Rectal smooth muscle tissue (tissue), 1 donor: ENCODE results near the gene OR51E2.

Experiments
- H3K27ac ChIP-seq: one replicate; pipeline ENCODE4 v1.7.0; 2013; ENCODE audit warnings: low read depth, low read length, inconsistent platforms
- H3K27me3 ChIP-seq: one replicate; pipeline ENCODE4 v1.7.0; 2013; ENCODE audit warnings: low read length; ENCODE audit not compliant: control insufficient read depth, insufficient read depth
- H3K36me3 ChIP-seq: one replicate; pipeline ENCODE4 v1.7.0; 2013; ENCODE audit warnings: low read length; ENCODE audit not compliant: control insufficient read depth, insufficient read depth
- H3K4me1 ChIP-seq: one replicate; pipeline ENCODE4 v1.7.0; 2013; ENCODE audit warnings: low read length; ENCODE audit not compliant: control insufficient read depth, insufficient read depth
- H3K4me3 ChIP-seq: one replicate; pipeline ENCODE4 v1.7.0; 2013; ENCODE audit warnings: low read length
- H3K9ac ChIP-seq: one replicate; pipeline ENCODE4 v1.7.0; 2013; ENCODE audit warnings: low read length

OR51E2 gene

GRCh38 chr11:4684631-4685285 lies 12.9 kb downstream of the OR51E2 start:
- H3K27ac ChIP-seq, result no peak overlapping the region
- H3K27me3 ChIP-seq, result no peaks in the 10 kb centered on the region

GRCh38 chr11:4682623-4683419 lies 14.8 kb downstream of the OR51E2 start:
- Histone ChIP-seq H3K27ac (no peak overlapping the region), H3K27me3 (no peaks in the 10 kb centered on the region), H3K4me3 (no peak overlapping the region), H3K9ac (no peak overlapping the region), H3K36me3 (no peaks in the 10 kb centered on the region), H3K4me1 (no peaks in the 10 kb centered on the region)

More at GRCh38 chr11:4684631-4685285, 12.9 kb downstream of the OR51E2 start:
- H3K4me1 ChIP-seq, result no peaks in the 10 kb centered on the region
- H3K4me3 ChIP-seq, result no peak overlapping the region
- no peak overlapping the region for H3K9ac ChIP-seq
- no peaks in the 10 kb centered on the region for H3K36me3 ChIP-seq

- H3K27me3 ChIP-seq, result no peaks in the 10 kb centered on the region
- H3K36me3 ChIP-seq, result no peaks in the 10 kb centered on the region
- no peak overlapping the region for H3K9ac ChIP-seq
- H3K27ac ChIP-seq, result no peak overlapping the region
- no peak overlapping the region for H3K4me3 ChIP-seq
- H3K4me1 ChIP-seq, result no peaks in the 10 kb centered on the region
Measured at GRCh38 chr11:4680341-4680740, 17.3 kb downstream of the OR51E2 start.

GRCh38 chr11:4677948-4678347 lies 19.7 kb downstream of the OR51E2 start:
- H3K4me1 ChIP-seq, result peaks cover 1% of the 10 kb centered on the region
- H3K9ac ChIP-seq, result no peak overlapping the region
- H3K36me3 ChIP-seq, result no peaks in the 10 kb centered on the region
- H3K27me3 ChIP-seq, result no peaks in the 10 kb centered on the region
- H3K4me3 ChIP-seq, result no peak overlapping the region
- no peak overlapping the region for H3K27ac ChIP-seq

GRCh38 chr11:4673781-4674180 lies 23.9 kb downstream of the OR51E2 start:
- Histone ChIP-seq H3K4me1 (peaks cover 9% of the 10 kb centered on the region), H3K36me3 (no peaks in the 10 kb centered on the region), H3K4me3 (no peak overlapping the region), H3K27me3 (no peaks in the 10 kb centered on the region), H3K9ac (no peak overlapping the region), H3K27ac (no peak overlapping the region)

- H3K27ac ChIP-seq, result no peak overlapping the region
- no peak overlapping the region for H3K9ac ChIP-seq
- H3K4me1 ChIP-seq, result peaks cover 9% of the 10 kb centered on the region
- H3K36me3 ChIP-seq, result no peaks in the 10 kb centered on the region
- no peaks in the 10 kb centered on the region for H3K27me3 ChIP-seq
- H3K4me3 ChIP-seq, result no peak overlapping the region
Measured at GRCh38 chr11:4672470-4672869, 25.2 kb downstream of the OR51E2 start.

- H3K4me1 ChIP-seq, result peaks cover 9% of the 10 kb centered on the region
- H3K36me3 ChIP-seq, result no peaks in the 10 kb centered on the region
- H3K9ac ChIP-seq, result no peak overlapping the region
- H3K27ac ChIP-seq, result no peak overlapping the region
- H3K4me3 ChIP-seq, result no peak overlapping the region
- H3K27me3 ChIP-seq, result no peaks in the 10 kb centered on the region
Measured at GRCh38 chr11:4671741-4672140, 25.9 kb downstream of the OR51E2 start.

- H3K9ac ChIP-seq, result no peak overlapping the region
- H3K36me3 ChIP-seq, result no peaks in the 10 kb centered on the region
- no peak overlapping the region for H3K4me3 ChIP-seq
- no peaks in the 10 kb centered on the region for H3K27me3 ChIP-seq
- no peaks in the 10 kb centered on the region for H3K4me1 ChIP-seq
- H3K27ac ChIP-seq, result no peak overlapping the region
Measured at GRCh38 chr11:4665424-4665823, 32.2 kb downstream of the OR51E2 start.

GRCh38 chr11:4664786-4665185 lies 32.9 kb downstream of the OR51E2 start:
- no peak overlapping the region for H3K4me3 ChIP-seq
- no peaks in the 10 kb centered on the region for H3K4me1 ChIP-seq
- H3K9ac ChIP-seq, result no peak overlapping the region
- H3K27me3 ChIP-seq, result no peaks in the 10 kb centered on the region
- H3K27ac ChIP-seq, result no peak overlapping the region
- no peaks in the 10 kb centered on the region for H3K36me3 ChIP-seq

GRCh38 chr11:4664183-4664582 lies 33.5 kb downstream of the OR51E2 start:
- no peak overlapping the region for H3K27ac ChIP-seq
- H3K36me3 ChIP-seq, result no peaks in the 10 kb centered on the region
- no peaks in the 10 kb centered on the region for H3K4me1 ChIP-seq
- H3K9ac ChIP-seq, result no peak overlapping the region
- no peaks in the 10 kb centered on the region for H3K27me3 ChIP-seq
- no peak overlapping the region for H3K4me3 ChIP-seq

GRCh38 chr11:4662876-4663275 lies 34.8 kb downstream of the OR51E2 start:
- H3K4me3 ChIP-seq, result no peak overlapping the region
- H3K36me3 ChIP-seq, result no peaks in the 10 kb centered on the region
- no peak overlapping the region for H3K27ac ChIP-seq
- H3K4me1 ChIP-seq, result no peaks in the 10 kb centered on the region
- H3K27me3 ChIP-seq, result no peaks in the 10 kb centered on the region
- H3K9ac ChIP-seq, result no peak overlapping the region

GRCh38 chr11:4658629-4659445 lies 38.8 kb downstream of the OR51E2 start:
- H3K9ac ChIP-seq, result no peak overlapping the region
- H3K27me3 ChIP-seq, result no peaks in the 10 kb centered on the region
- no peak overlapping the region for H3K4me3 ChIP-seq
- H3K36me3 ChIP-seq, result no peaks in the 10 kb centered on the region
- no peaks in the 10 kb centered on the region for H3K4me1 ChIP-seq
- H3K27ac ChIP-seq, result no peak overlapping the region
